Fibroblast of mammary gland (primary cell): Measurements from ENCODE around the gene COG8.
A peak's percentile ranks its signal among the peaks of the same experiment; 100 is the strongest.

Experiments
- DNase-seq: peaks from one replicate; pipeline ENCODE4 v3.0.0-alpha.2; 2010; ENCODE audit warnings: low read depth
- H3K4me3 ChIP-seq: 2 replicates; pipeline ENCODE4 v1.5.1; 2011; ENCODE audit warnings: low read depth, mild to moderate bottlenecking, low read length, moderate library complexity; ENCODE audit not compliant: control insufficient read depth
- CTCF ChIP-seq: conservative IDR thresholded peaks from 2 replicates; pipeline ENCODE4 v1.5.1; 2011; ENCODE audit warnings: low read depth, low read length, inconsistent platforms; ENCODE audit not compliant: control insufficient read depth, insufficient read depth

Gene COG8

GRCh38 chr16:69378036-69378435 is 38.7 kb upstream of the COG8 start:
- DNase-seq: no peak
- no peak overlapping the region for H3K4me3 ChIP-seq
- no peak for TF ChIP-seq CTCF

DNA sequence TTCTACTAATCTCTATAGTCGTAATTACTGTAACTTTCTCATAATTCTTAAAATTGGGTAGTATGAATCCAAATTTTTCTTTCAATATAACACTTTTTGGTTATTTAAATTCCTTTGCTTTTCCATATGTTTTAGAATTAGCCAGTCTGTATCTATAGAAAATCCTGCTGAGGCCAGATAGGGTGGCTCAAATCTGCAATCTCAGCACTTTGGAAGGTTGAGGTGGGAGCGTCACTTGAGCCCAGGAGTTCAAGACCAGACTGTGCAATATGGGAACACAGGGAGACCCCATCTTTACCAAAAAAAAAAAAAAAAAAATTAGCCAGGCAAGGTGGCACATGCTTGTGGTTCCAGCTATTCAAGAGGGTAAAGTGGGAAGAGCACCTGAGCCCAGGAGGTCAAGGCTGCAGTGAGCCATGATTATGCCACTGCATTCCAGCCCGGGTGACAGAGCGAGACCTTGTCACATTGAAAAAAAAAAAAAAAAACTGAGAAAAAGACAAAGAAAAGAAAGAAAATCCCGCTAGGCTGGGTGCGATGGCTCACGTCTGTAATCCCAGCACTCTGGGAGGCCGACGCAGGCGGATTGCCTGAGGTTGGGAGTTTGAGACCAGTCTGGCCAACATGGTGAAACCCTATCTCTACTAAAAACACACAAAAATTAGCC is 37.2 kb upstream of the COG8 start:
- no peak for TF ChIP-seq CTCF
- H3K4me3 ChIP-seq: no peak overlapping the region
- DNase-seq: no peak

DNA sequence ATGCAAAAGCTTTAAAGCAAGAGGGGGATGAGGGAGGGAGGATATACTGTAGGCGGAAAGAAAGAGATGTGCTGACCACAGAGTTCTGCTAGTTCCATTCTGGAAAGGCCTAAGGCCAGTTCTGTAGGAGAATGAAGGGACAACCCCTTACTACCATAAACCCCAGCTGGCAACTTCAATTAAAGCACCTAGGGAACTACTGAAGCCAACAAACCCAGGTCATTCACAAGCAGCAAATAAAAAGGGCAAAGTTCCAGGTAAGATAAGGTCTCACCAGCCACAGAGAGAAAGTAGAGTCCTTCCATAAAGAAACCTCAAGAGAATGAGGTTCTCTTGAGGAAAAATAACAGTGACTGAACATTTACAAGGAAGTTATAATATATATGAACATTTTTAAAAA is 33.7 kb upstream of the COG8 start:
- no peak for TF ChIP-seq CTCF
- no peak for DNase-seq
- no peak overlapping the region for H3K4me3 ChIP-seq

DNA sequence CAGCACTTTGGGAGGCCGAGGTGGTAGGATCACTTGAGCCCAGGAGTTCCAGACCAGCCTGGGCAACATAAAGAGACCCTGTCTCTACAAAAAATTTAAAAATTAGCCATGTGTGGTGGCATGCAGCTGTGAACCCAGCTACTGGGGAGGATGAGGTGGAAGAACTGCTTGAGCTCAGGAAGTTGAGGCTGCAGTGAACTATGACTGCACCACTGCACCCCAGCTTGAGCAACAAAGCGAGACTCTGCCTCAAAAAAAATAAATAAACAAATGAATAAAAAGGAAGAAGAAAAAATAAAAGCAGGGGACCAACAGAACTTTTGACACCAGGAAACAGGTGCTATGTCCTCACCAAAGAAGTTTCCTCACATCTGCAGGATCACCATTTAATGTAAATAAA is 32.2 kb upstream of the COG8 start:
- DNase-seq: no peak
- TF ChIP-seq CTCF: no peak
- H3K4me3 ChIP-seq: no peak overlapping the region

DNA sequence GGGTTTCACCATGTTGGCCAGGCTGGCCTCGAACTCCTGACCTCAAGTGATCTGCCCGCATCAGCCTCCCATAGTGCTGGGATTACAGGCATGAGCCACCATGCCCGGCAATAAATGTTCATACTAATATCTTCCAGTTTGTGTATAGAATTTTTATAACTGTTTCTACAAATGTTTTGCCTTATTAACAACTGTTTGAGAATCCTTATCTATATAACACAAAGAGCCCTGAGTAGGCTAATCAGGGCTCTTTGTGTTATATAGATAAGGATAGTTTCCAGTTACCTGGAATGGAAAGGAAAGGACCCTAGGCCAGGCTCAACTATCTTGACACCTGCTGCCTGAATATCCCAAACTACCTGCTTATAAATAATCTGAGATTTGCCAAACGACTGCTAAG is 29.5 kb upstream of the COG8 start:
- H3K4me3 ChIP-seq: no peak overlapping the region
- no peak for DNase-seq
- TF ChIP-seq CTCF: no peak

- no peak for TF ChIP-seq CTCF
- peak; percentile 56 for DNase-seq
Measured at GRCh38 chr16:69367980-69368379, 28.6 kb upstream of the COG8 start.

DNA sequence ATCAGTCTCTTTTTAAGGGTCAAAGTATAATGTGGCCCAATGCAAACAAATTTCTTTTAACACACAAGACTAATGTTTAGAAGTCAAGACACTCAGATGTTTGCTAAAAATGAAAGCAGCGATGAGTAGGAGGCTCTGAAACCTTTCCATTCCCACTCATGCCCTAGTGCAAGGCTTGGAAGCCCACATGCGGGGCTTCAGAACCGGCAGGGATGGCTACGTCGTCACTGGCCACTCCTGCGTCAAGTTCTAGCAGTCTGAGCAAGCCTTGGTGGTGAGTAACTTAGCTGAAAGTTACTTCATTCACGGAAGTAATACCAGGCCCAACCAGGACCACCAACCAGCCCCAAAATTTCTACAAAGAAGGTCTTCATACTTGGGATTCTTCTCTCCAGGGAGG is 27.1 kb upstream of the COG8 start:
- no peak overlapping the region for H3K4me3 ChIP-seq
- peak; percentile 37 for DNase-seq
- TF ChIP-seq CTCF: no peak

More at GRCh38 chr16:69367980-69368379, 28.6 kb upstream of the COG8 start:
- H3K4me3 ChIP-seq: no peak overlapping the region
